Panc1 (cell line): ENCODE data around the gene SLC25A14.

Experiments
- POLR2AphosphoS5 ChIP-seq: IDR thresholded peaks from 2 replicates; pipeline ENCODE4 v1.6.1; 2012; ENCODE audit warnings: mild to moderate bottlenecking, low read depth, low read length, moderate library complexity
- TCF7L2 ChIP-seq: IDR thresholded peaks from 2 replicates; pipeline ENCODE4 v1.6.1; 2011; ENCODE audit warnings: mild to moderate bottlenecking, low read depth, low read length, inconsistent platforms
- TF ChIP-seq, protein P1 (sequence below): fragments of 450-650 bp; IDR thresholded peaks from 2 replicates; pipeline ENCODE4 v1.5.1; 2017; ENCODE audit warnings: mild to moderate bottlenecking

DNA sequence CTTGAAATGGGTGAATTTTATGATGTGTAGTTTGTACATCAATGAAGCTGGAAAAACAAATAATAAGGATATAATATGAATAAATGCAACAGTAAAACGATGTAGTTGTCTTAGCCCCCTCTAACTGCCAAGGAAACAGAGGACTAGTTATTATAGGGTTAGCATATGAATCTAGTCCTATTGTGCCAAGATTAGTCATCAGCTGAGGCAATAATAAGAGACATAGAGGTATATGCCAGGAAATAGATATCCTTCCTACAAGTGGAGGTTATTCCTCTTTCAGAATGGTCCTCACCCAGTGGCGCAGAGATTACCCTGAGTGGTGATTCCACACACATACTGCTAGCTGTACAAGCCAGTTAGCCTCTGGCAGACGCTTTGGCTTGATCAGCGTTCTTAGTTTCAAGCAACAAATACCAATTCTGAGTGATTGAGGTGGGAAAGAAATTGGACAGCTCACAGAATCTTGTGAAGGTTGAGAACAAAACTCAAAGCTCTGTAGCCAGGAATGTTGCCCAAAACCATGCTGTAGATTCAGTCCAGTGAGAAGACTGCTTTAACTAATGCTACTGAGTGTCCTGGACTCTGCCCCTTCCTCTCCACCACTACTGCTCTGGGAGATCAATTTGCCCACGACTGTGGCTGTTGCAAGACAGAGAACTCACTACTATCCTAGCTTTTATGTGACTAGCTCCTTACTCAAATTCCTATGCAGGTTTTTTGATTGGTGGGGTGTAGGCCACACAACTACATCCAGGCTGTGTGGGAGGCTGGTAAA is 44.0 kb upstream of the SLC25A14 start:
- TF ChIP-seq, protein P1, sequence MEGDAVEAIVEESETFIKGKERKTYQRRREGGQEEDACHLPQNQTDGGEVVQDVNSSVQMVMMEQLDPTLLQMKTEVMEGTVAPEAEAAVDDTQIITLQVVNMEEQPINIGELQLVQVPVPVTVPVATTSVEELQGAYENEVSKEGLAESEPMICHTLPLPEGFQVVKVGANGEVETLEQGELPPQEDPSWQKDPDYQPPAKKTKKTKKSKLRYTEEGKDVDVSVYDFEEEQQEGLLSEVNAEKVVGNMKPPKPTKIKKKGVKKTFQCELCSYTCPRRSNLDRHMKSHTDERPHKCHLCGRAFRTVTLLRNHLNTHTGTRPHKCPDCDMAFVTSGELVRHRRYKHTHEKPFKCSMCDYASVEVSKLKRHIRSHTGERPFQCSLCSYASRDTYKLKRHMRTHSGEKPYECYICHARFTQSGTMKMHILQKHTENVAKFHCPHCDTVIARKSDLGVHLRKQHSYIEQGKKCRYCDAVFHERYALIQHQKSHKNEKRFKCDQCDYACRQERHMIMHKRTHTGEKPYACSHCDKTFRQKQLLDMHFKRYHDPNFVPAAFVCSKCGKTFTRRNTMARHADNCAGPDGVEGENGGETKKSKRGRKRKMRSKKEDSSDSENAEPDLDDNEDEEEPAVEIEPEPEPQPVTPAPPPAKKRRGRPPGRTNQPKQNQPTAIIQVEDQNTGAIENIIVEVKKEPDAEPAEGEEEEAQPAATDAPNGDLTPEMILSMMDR: no peak
- TF ChIP-seq TCF7L2 (no peak), POLR2AphosphoS5 (no peak)
